Measurements from ENCODE around the gene TBC1D9.

DNA sequence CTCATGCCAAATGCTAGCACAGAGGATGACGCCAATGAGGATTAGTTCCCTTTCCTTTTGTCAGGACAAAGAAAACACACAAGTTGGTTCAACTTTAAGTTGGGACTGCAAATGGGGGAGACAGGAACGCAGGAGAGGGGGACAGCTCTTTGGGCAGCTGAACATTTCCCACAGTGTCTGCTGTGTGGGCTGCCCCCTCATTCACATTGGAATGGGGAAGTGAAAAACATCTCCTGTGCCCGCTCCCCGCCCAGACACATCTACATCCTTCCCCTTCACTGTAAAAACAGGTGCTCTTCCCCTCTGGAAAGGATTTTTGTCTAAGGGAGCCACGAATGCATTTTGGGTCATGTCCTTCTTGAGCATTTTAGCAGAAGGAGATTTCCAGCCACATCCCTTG lies 44.5 kb upstream of the TBC1D9 start:
- TF ChIP-seq, protein P1, sequence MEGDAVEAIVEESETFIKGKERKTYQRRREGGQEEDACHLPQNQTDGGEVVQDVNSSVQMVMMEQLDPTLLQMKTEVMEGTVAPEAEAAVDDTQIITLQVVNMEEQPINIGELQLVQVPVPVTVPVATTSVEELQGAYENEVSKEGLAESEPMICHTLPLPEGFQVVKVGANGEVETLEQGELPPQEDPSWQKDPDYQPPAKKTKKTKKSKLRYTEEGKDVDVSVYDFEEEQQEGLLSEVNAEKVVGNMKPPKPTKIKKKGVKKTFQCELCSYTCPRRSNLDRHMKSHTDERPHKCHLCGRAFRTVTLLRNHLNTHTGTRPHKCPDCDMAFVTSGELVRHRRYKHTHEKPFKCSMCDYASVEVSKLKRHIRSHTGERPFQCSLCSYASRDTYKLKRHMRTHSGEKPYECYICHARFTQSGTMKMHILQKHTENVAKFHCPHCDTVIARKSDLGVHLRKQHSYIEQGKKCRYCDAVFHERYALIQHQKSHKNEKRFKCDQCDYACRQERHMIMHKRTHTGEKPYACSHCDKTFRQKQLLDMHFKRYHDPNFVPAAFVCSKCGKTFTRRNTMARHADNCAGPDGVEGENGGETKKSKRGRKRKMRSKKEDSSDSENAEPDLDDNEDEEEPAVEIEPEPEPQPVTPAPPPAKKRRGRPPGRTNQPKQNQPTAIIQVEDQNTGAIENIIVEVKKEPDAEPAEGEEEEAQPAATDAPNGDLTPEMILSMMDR (IDR thresholded peaks at IDR 0.05): no peak
- TF ChIP-seq POLR2A (IDR thresholded peaks at IDR 0.05): no peak
- no peak for TF ChIP-seq POLR2AphosphoS5 (IDR thresholded peaks at IDR 0.05)

Measured in sigmoid colon (tissue), 4 donors.